Activated T-cell treated with anti-CD3 and anti-CD28 coated beads, Interleukin-2, amount 50 U/mL, for 24 hours (primary cell): ENCODE results near the gene CAB39L.
"Not testable (repeated sequence)": the region's sequence is repeated elsewhere in the genome, so short reads cannot be mapped to it uniquely, and the experiment has no call there.

Experiments
- DNase-seq: peaks from one replicate; pipeline ENCODE4 v3.0.0-alpha.2; 2020
- H3K27ac Mint-ChIP-seq: 2 replicates; pipeline ENCODE4 v1.8.0; 2020; ENCODE audit warnings: mild to moderate bottlenecking, mixed read lengths
- H3K27me3 Mint-ChIP-seq: 2 replicates; pipeline ENCODE4 v1.8.0; 2020; ENCODE audit warnings: mixed read lengths
- H3K36me3 Mint-ChIP-seq: 2 replicates; pipeline ENCODE4 v1.8.0; 2020; ENCODE audit warnings: low read depth, mixed read lengths
- H3K4me1 Mint-ChIP-seq: 2 replicates; pipeline ENCODE4 v1.8.0; 2020; ENCODE audit warnings: low read depth, mixed read lengths
- H3K4me3 Mint-ChIP-seq: 2 replicates; pipeline ENCODE4 v1.8.0; 2020; ENCODE audit warnings: mild to moderate bottlenecking, moderate library complexity, mixed read lengths
- H3K9me3 Mint-ChIP-seq: 2 replicates; pipeline ENCODE4 v1.8.0; 2020; ENCODE audit warnings: mixed read lengths

CAB39L gene

DNA sequence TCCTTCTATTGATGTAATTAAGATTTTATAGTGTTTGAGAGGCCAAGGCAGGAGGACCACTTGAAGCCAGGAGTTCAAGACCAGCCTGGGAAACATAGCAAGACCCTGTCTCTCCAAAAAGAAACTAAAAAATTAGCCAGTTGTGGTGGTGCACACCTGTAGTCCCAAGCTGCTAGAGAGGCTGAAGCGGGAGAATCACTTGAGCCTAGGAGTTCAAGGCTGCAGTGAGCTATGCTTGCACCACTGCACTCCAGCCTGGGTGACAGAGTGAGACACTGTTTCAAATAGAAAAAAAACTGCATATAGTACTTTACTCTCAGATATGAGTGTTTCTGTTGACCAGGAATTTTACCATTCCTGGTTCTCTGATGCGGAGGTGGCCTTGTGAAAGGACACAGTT is 147.2 kb downstream of the CAB39L start:
- Mint-ChIP-seq H3K4me1 (peaks cover 15% of the 10 kb centered on the region), H3K27me3 (no peaks in the 10 kb centered on the region), H3K27ac (no peak overlapping the region), H3K4me3 (no peak overlapping the region), H3K9me3 (no peaks in the 10 kb centered on the region), H3K36me3 (peaks cover 12% of the 10 kb centered on the region)
- no peak for DNase-seq

GRCh38 chr13:49295244-49295643 is 148.6 kb downstream of the CAB39L start:
- Mint-ChIP-seq H3K27me3 (no peaks in the 10 kb centered on the region), H3K36me3 (peaks cover 15% of the 10 kb centered on the region), H3K27ac (no peak overlapping the region), H3K9me3 (no peaks in the 10 kb centered on the region), H3K4me3 (no peak overlapping the region), H3K4me1 (peaks cover 8% of the 10 kb centered on the region)
- DNase-seq: no peak

- H3K36me3 Mint-ChIP-seq: peaks cover 15% of the 10 kb centered on the region
- H3K27ac Mint-ChIP-seq: not testable (repeated sequence)
These were observed 149.1 kb downstream of the CAB39L start for GRCh38 chr13:49294723-49295122.

GRCh38 chr13:49292742-49293486 is 150.9 kb downstream of the CAB39L start:
- Mint-ChIP-seq H3K27ac (peak overlapping the region; percentile 57), H3K36me3 (peaks cover 21% of the 10 kb centered on the region), H3K4me1 (peaks cover 8% of the 10 kb centered on the region), H3K9me3 (no peaks in the 10 kb centered on the region), H3K4me3 (no peak overlapping the region), H3K27me3 (no peaks in the 10 kb centered on the region)
- DNase-seq: no peak

More at GRCh38 chr13:49294723-49295122, 149.1 kb downstream of the CAB39L start:
- not testable (repeated sequence) for H3K4me1 Mint-ChIP-seq, DNase-seq, H3K9me3 Mint-ChIP-seq, H3K4me3 Mint-ChIP-seq, H3K27me3 Mint-ChIP-seq

DNA sequence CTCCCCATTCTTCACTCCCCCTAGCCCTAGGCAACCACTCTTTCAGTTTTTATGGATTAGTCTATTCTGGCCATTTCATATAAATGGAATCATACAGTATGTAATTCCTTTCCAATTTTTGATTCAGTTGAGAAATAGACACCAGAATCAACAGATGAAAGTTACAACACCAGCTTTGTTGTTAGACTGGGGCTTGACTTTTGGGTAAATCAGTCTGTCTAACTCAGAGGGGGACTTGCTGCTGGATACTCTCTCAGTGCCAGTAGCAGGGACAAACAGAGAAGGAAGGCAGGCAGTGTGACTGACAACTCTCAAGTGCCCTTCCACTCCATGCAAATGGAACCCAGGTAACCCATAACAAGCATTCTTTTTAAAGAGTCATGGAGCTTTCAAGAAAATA is 155.4 kb downstream of the CAB39L start:
- Mint-ChIP-seq H3K27me3 (no peaks in the 10 kb centered on the region), H3K4me3 (no peak overlapping the region), H3K36me3 (peaks cover 30% of the 10 kb centered on the region), H3K27ac (no peak overlapping the region), H3K4me1 (peaks cover 8% of the 10 kb centered on the region), H3K9me3 (no peaks in the 10 kb centered on the region)
- no peak for DNase-seq

DNA sequence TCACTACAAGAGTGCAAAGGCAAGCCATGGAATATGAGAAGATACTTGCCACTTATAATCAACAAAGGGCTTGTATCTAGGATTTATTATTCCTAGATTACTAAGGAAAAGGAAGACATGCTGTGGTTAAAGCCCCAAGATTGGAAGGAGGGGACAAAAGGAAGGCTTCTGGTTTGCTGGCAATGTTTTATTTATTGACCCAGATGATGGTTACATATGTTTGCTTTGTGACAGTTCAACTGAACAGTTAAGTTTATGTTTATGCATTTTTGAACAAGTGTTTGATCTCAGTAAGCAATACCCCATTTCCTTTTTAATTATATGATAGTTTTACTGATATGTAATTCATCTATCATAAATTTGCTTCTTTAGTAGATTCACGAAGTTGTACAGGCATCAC is 155.9 kb downstream of the CAB39L start:
- Mint-ChIP-seq H3K36me3 (peaks cover 31% of the 10 kb centered on the region), H3K27ac (no peak overlapping the region), H3K4me1 (peaks cover 8% of the 10 kb centered on the region), H3K4me3 (no peak overlapping the region), H3K27me3 (no peaks in the 10 kb centered on the region), H3K9me3 (no peaks in the 10 kb centered on the region)
- DNase-seq: no peak

DNA sequence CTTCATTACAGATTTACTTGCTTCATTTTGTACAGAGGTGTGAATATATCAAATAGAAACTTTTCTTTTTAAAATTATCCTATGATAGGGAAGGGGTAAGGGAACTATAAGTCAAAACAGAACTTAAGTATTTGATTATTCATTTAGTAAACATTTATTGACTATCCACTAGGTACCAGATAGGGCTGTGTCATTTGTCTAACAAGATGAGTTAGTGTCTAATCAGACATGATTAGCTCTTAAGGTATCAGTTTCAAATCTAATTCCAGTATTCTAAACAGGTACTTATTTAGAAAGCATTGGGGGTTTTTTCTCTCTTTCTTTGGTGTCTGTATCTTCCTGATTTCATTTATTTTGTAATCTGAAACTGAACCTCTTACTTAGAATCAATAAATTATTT is 164.0 kb downstream of the CAB39L start:
- Mint-ChIP-seq H3K4me3 (no peak overlapping the region), H3K4me1 (peaks cover 2% of the 10 kb centered on the region), H3K36me3 (peaks cover 36% of the 10 kb centered on the region), H3K27ac (no peak overlapping the region), H3K9me3 (no peaks in the 10 kb centered on the region), H3K27me3 (no peaks in the 10 kb centered on the region)
- no peak for DNase-seq

- H3K4me1 Mint-ChIP-seq: peaks cover 2% of the 10 kb centered on the region
- H3K27ac Mint-ChIP-seq: no peak overlapping the region
These were observed 164.8 kb downstream of the CAB39L start for GRCh38 chr13:49279112-49279511.

DNA sequence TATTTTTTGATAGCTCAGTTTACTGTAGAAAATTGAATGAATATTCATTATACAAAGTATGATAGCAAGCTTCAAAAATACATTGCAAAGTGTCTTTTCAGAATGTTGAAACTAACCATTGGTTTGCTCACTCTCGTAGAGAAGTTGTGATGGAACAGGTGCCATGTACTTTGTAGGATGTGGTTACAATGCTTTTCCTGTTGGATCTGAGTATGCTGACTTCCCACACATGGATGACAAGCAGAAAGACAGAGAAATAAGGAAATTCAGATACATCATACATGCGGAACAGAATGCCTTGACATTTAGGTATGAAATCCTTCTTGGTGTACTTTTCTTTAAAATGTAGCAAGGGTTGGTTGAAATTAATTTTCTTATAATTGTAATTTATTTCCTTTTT is 165.7 kb downstream of the CAB39L start:
- peaks cover 2% of the 10 kb centered on the region for H3K4me1 Mint-ChIP-seq
- H3K4me3 Mint-ChIP-seq: no peak overlapping the region
- no peak overlapping the region for H3K27ac Mint-ChIP-seq
- no peaks in the 10 kb centered on the region for H3K9me3 Mint-ChIP-seq
- H3K36me3 Mint-ChIP-seq: peaks cover 31% of the 10 kb centered on the region
- no peak for DNase-seq
- H3K27me3 Mint-ChIP-seq: no peaks in the 10 kb centered on the region

More at GRCh38 chr13:49279112-49279511, 164.8 kb downstream of the CAB39L start:
- H3K4me3 Mint-ChIP-seq: no peak overlapping the region
- H3K9me3 Mint-ChIP-seq: no peaks in the 10 kb centered on the region
- DNase-seq: no peak
- H3K36me3 Mint-ChIP-seq: peaks cover 36% of the 10 kb centered on the region
- H3K27me3 Mint-ChIP-seq: no peaks in the 10 kb centered on the region

DNA sequence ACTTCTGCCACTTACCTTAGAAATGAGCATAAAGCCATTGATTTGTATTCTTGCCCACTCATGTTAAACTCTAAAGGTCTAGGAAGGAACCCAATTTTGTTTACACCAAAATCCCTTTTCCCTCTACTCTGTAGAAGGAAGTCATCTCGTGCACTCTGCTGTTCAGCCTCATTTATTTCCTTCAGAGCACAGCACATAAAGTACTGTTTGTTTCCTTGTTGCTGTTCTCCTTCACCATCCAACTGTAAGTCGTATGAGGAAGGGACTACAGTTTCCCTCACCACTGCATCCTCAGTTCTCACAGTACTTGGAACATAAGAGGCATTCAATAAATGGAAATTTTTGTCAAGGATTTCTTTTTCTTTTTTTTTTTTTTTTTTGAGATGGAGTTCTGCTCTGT is 171.6 kb downstream of the CAB39L start:
- Mint-ChIP-seq H3K27ac (no peak overlapping the region), H3K4me3 (no peak overlapping the region), H3K4me1 (peaks cover 17% of the 10 kb centered on the region), H3K27me3 (no peaks in the 10 kb centered on the region), H3K9me3 (no peaks in the 10 kb centered on the region), H3K36me3 (peaks cover 19% of the 10 kb centered on the region)
- DNase-seq: no peak

DNA sequence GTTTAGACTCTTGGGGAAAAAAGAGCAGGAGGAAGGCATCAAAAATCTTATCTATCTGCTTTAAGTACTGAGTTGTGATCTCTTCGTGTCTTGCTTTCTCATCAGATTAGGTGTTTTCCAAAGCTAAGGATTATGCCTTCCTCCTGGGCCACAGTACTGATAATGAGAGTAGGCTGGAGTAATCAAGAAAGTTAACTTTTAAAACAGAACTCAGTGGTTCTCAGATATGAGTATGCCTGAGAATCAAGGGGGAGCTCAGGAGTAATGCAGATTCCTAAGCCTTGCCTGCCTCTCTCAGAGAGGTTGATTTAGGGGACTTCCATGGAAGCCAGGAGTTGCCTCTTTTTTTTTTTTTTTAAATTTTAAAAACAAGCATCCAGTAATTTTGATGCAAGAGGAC is 172.6 kb downstream of the CAB39L start:
- Mint-ChIP-seq H3K36me3 (peaks cover 25% of the 10 kb centered on the region), H3K27me3 (no peaks in the 10 kb centered on the region), H3K9me3 (no peaks in the 10 kb centered on the region), H3K4me3 (no peak overlapping the region), H3K27ac (peak overlapping the region; percentile 67), H3K4me1 (peaks cover 15% of the 10 kb centered on the region)
- no peak for DNase-seq

- no peak overlapping the region for H3K4me3 Mint-ChIP-seq
- DNase-seq: no peak
- no peaks in the 10 kb centered on the region for H3K27me3 Mint-ChIP-seq
- H3K27ac Mint-ChIP-seq: no peak overlapping the region
- H3K4me1 Mint-ChIP-seq: peaks cover 4% of the 10 kb centered on the region
- H3K36me3 Mint-ChIP-seq: peaks cover 54% of the 10 kb centered on the region
- no peaks in the 10 kb centered on the region for H3K9me3 Mint-ChIP-seq
These were observed 178.0 kb downstream of the CAB39L start for GRCh38 chr13:49265822-49266221.

DNA sequence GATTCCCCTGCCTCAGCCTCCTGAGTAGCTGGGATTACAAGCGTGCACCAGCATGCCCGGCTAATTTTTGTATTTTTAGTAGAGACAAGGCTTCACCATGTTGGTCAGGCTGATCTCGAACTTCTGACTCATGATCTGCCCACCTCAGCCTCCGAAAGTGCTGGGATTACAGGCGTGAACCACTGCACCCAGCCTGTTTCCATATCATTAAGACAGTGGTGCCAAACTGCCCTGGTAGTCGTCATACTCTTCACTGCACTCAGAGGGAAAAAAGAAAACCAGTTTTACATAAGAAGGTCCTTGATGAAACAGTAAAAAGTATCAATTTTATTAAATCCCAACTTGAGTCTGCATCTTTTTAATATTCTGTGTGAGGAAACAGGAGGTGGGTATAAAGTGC is 181.2 kb downstream of the CAB39L start:
- H3K4me1 Mint-ChIP-seq: peaks cover 12% of the 10 kb centered on the region
- H3K4me3 Mint-ChIP-seq: no peak overlapping the region
- H3K36me3 Mint-ChIP-seq: peaks cover 66% of the 10 kb centered on the region
- H3K27ac Mint-ChIP-seq: no peak overlapping the region
- no peaks in the 10 kb centered on the region for H3K9me3 Mint-ChIP-seq
- DNase-seq: no peak
- no peaks in the 10 kb centered on the region for H3K27me3 Mint-ChIP-seq

DNA sequence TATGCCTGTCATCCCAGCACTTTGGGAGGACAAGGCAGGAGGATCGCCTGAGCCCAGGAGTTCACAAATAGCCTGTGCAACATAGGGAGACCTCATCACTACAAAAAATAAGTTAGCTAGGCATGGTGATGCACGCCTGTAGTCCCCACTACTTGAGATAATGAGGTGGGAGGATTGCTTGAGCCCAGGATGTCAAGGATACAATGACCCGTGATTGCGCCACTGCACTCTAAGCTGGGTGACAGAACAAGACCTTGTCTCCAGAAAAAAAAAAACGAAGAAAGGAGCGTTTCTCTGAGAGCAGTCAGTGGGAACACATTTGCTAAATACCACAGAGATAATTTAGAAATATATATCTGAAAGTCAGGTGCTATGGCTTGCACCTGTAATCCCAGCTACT is 184.3 kb downstream of the CAB39L start:
- Mint-ChIP-seq H3K27me3 (no peaks in the 10 kb centered on the region), H3K4me1 (peaks cover 37% of the 10 kb centered on the region), H3K27ac (no peak overlapping the region), H3K36me3 (peaks cover 82% of the 10 kb centered on the region), H3K9me3 (no peaks in the 10 kb centered on the region), H3K4me3 (no peak overlapping the region)
- no peak for DNase-seq
